Stomach (tissue), 9 donors: ENCODE measurements around the gene NLK. TPM values are rescaled to one million over a fixed set of nuclear protein-coding genes. Genes with fewer than 3 reads are reported as not detected.

Source experiments
- DNase-seq, 2 donors: peaks; one replicate each; pipeline versions ENCODE4 v3.0.0 to v3.0.0-alpha.2; 2013 to 2019
- H3K27ac ChIP-seq, 5 donors: fragments of 200-600 bp in 4 of 5; sonication (generic) in 4 of 5; one replicate each; pipeline ENCODE4 v1.5.1; 2013 to 2019; ENCODE audit warnings: mild to moderate bottlenecking in 1 of 5, moderate library complexity in 1 of 5
- H3K27me3 ChIP-seq, 3 donors: fragments of 200-600 bp; sonication (generic); one replicate each; pipeline ENCODE4 v1.5.1; 2017 to 2019; ENCODE audit warnings: mixed run types in 1 of 3
- H3K36me3 ChIP-seq, 4 donors: fragments of 200-600 bp; sonication (generic); 1 replicate in 3 of 4; 2 replicates in 1 of 4; pipeline ENCODE4 v1.5.1; 2016 to 2019
- H3K4me1 ChIP-seq, 4 donors: fragments of 200-600 bp; sonication (generic); one replicate each; pipeline ENCODE4 v1.5.1; 2016 to 2019
- H3K4me3 ChIP-seq, 4 donors: fragments of 200-600 bp; sonication (generic) in 3 of 4; one replicate each; pipeline ENCODE4 v1.5.1; 2016 to 2019; ENCODE audit warnings: mild to moderate bottlenecking in 1 of 4
- H3K9me3 ChIP-seq, 4 donors: fragments of 200-600 bp; sonication (generic); one replicate each; pipeline ENCODE4 v1.5.1; 2016 to 2019
- CTCF ChIP-seq, 7 experiments: fragments of 450-650 bp in 4 of 7; fragments of 200-600 bp in 3 of 7; sonication (generic) in 3 of 7; IDR thresholded peaks; one replicate each; pipeline ENCODE4 v1.5.1; 2016 to 2019; ENCODE audit warnings: antibody characterized with exemption in 7 of 7, control low read depth in 2 of 7, mild to moderate bottlenecking in 1 of 7
- EP300 ChIP-seq: sonication (generic); formaldehyde crosslinking; IDR thresholded peaks from one replicate; pipeline ENCODE4 v1.6.1; 2017; ENCODE audit warnings: antibody characterized with exemption
- POLR2A ChIP-seq, 4 donors: fragments of 450-650 bp; IDR thresholded peaks; one replicate each; pipeline ENCODE4 v1.6.1; 2016; ENCODE audit warnings: antibody characterized with exemption in 4 of 4, control low read depth in 2 of 4, mild to moderate bottlenecking in 1 of 4, moderate library complexity in 1 of 4
- POLR2AphosphoS5 ChIP-seq, 3 donors: sonication (generic); formaldehyde crosslinking; IDR thresholded peaks; one replicate each; pipeline ENCODE4 v1.6.1; 2016; ENCODE audit warnings: antibody characterized with exemption in 3 of 3
- WGBS, 5 donors: extraction: QIAGEN DNeasy Blood & Tissue Kit in 3 of 5; methylation state at CpG; one replicate each; pipeline versions ENCODE4 v1.1.5 to v1.1.7; 2013 to 2018; 5-methylcytosine and 5-hydroxymethylcytosine counted together
- intact Hi-C: fragments of 100-400 bp; cut with DNase I; formaldehyde crosslinking; loops from one replicate; pipeline ENCODE4 v1.15.1; 2023; ENCODE audit warnings: low total_unique reads
- polyA plus RNA-seq, 3 donors: library from polyadenylated mRNA; stranded (reverse); fragments of 200-250 nt; gene quantifications; one replicate each; pipeline ENCODE4 v1.2.3, GENCODE V29; 2013
- total RNA-seq, 5 donors: library from RNA; depleted of rRNA; stranded (reverse); fragments of >200 nt; gene quantifications; one replicate each; pipeline versions ENCODE4 v1.1.0 to v1.2.3, GENCODE V29; 2014 to 2016
- donor health status: healthy with polysubstance abuse.
- donor health status: Bipolar disorder and iron deficiency.
- donor health status: healthy.

NLK gene
- total and polyA plus RNA-seq, 8 donors = 4.3 to 169 (median 14.7) TPM

GRCh38 chr17:28112181-28112580 is 69.7 kb downstream of the NLK start:
- Histone ChIP-seq H3K4me1 (peaks cover 4 to 23% (median 18%) of the 10 kb centered on the region in 4 donors), H3K36me3 (no peaks in the 10 kb centered on the region), H3K9me3 (no peaks in the 10 kb centered on the region), H3K4me3 (no peak overlapping the region), H3K27ac (no peak overlapping the region), H3K27me3 (no peaks in the 10 kb centered on the region)
- intact Hi-C loops = no loop called here
- TF ChIP-seq CTCF (IDR thresholded peaks at IDR 0.05) (no peak), POLR2A (IDR thresholded peaks at IDR 0.05) (no peak), EP300 (no peak), POLR2AphosphoS5 (IDR thresholded peaks at IDR 0.05) (no peak)
- no peak for DNase-seq
- 17 to 40% (median 25%) methylated on average over 1 of the region's 1 CpG for WGBS, 5 donors

GRCh38 chr17:28112606-28113005 is 70.1 kb downstream of the NLK start:
- H3K36me3 ChIP-seq = no peaks in the 10 kb centered on the region
- H3K9me3 ChIP-seq = no peaks in the 10 kb centered on the region
- no peak overlapping the region for H3K4me3 ChIP-seq
- intact Hi-C loops = no loop called here
- H3K4me1 ChIP-seq = peaks cover 4 to 28% (median 22%) of the 10 kb centered on the region in 4 donors
- H3K27ac ChIP-seq = no peak overlapping the region
- H3K27me3 ChIP-seq = no peaks in the 10 kb centered on the region
- 49 to 59% (median 56%) methylated on average over 2 of the region's 2 CpGs for WGBS, 5 donors
- no peak for DNase-seq
- no peak for TF ChIP-seq POLR2A (IDR thresholded peaks at IDR 0.05)
- no peak for TF ChIP-seq POLR2AphosphoS5 (IDR thresholded peaks at IDR 0.05)
- TF ChIP-seq EP300 = no peak
- TF ChIP-seq CTCF (IDR thresholded peaks at IDR 0.05) = no peak

- intact Hi-C loops = no loop called here
- Histone ChIP-seq H3K4me1 (peaks cover 4 to 34% (median 26%) of the 10 kb centered on the region in 4 donors), H3K9me3 (no peaks in the 10 kb centered on the region), H3K27ac (no peak overlapping the region), H3K4me3 (no peak overlapping the region), H3K36me3 (no peaks in the 10 kb centered on the region), H3K27me3 (no peaks in the 10 kb centered on the region)
- TF ChIP-seq CTCF (IDR thresholded peaks at IDR 0.05) = no peak
- DNase-seq = no peak
Measured at GRCh38 chr17:28113269-28113668, 70.8 kb downstream of the NLK start.

GRCh38 chr17:28115046-28115445 is 72.6 kb downstream of the NLK start:
- no peak overlapping the region for H3K27ac ChIP-seq
- DNase-seq = no peak
- TF ChIP-seq POLR2AphosphoS5 (IDR thresholded peaks at IDR 0.05) (no peak), POLR2A (IDR thresholded peaks at IDR 0.05) (no peak), EP300 (no peak), CTCF (IDR thresholded peaks at IDR 0.05) (no peak)
- H3K4me3 ChIP-seq = no peak overlapping the region
- H3K9me3 ChIP-seq = no peaks in the 10 kb centered on the region
- no peaks in the 10 kb centered on the region for H3K27me3 ChIP-seq
- H3K36me3 ChIP-seq = no peaks in the 10 kb centered on the region
- H3K4me1 ChIP-seq = peaks cover 4 to 48% (median 33%) of the 10 kb centered on the region in 4 donors
- intact Hi-C loops = no loop called here
- 96 to 100% (median 100%) methylated on average over 1 of the region's 1 CpG for WGBS, 5 donors
